Measurements from ENCODE around the gene GPN3. TPM values are rescaled to one million over a fixed set of nuclear protein-coding genes. Genes with fewer than 3 reads are reported as not detected.
"Not testable (repeated sequence)": the region's sequence is repeated elsewhere in the genome, so short reads cannot be mapped to it uniquely, and the experiment has no call there.

The GPN3 gene
- total RNA-seq, 1 experiment from 2014 or later, result 32.8 TPM

- Histone ChIP-seq H3K9ac (ENCODE audit: low read length) (no peak overlapping the region), H3K9me2 (replicated peaks; ENCODE audit: insufficient read depth, low read length) (no peaks in the 10 kb centered on the region), H3K4me2 (ENCODE audit: low read depth, low read length, poor library complexity, severe bottlenecking) (peak overlapping the region; percentile 70), H3K27me3 (ENCODE audit: low read length) (no peaks in the 10 kb centered on the region), H3K36me3 (ENCODE audit: insufficient read depth, low read length) (peaks cover 24% of the 10 kb centered on the region; the same call in 1 of the 2 replicates), H2AFZ (ENCODE audit: low read length) (no peak overlapping the region), H3K4me1 (ENCODE audit: low read length) (peaks cover 5% of the 10 kb centered on the region), H3K4me3 (ENCODE audit: low read length) (0 out of 2 replicates have a peak overlapping the region, but pooled peaks have one; percentile 62), H4K20me1 (ENCODE audit: insufficient read depth, low read depth, low read length) (no peaks in the 10 kb centered on the region), H3K27ac (ENCODE audit: low read length) (peak overlapping the region; percentile 60), H3K79me2 (ENCODE audit: low read length) (no peaks in the 10 kb centered on the region), H3K9me3 (ENCODE audit: low read length) (no peaks in the 10 kb centered on the region)
- no peak for DNase-seq
Measured at GRCh38 chr12:110431957-110432587, 36.0 kb downstream of the GPN3 start.

GRCh38 chr12:110429676-110430075, 38.4 kb downstream of the GPN3 start:
- not testable (repeated sequence) for H3K4me3 ChIP-seq (ENCODE audit: low read length); DNase-seq; H4K20me1 ChIP-seq (ENCODE audit: insufficient read depth, low read depth, low read length); H3K9ac ChIP-seq (ENCODE audit: low read length); H3K27ac ChIP-seq (ENCODE audit: low read length); H3K9me3 ChIP-seq (ENCODE audit: low read length); H3K36me3 ChIP-seq (ENCODE audit: insufficient read depth, low read length); H3K4me2 ChIP-seq (ENCODE audit: low read depth, low read length, poor library complexity, severe bottlenecking); H3K4me1 ChIP-seq (ENCODE audit: low read length); H3K79me2 ChIP-seq (ENCODE audit: low read length); H2AFZ ChIP-seq (ENCODE audit: low read length); H3K9me2 ChIP-seq (replicated peaks; ENCODE audit: insufficient read depth, low read length); H3K27me3 ChIP-seq (ENCODE audit: low read length)

- Histone ChIP-seq H3K27ac (ENCODE audit: low read length) (no peak overlapping the region), H3K4me2 (ENCODE audit: low read depth, low read length, poor library complexity, severe bottlenecking) (no peak overlapping the region), H2AFZ (ENCODE audit: low read length) (no peak overlapping the region), H3K4me3 (ENCODE audit: low read length) (no peak overlapping the region), H3K79me2 (ENCODE audit: low read length) (no peaks in the 10 kb centered on the region), H3K9ac (ENCODE audit: low read length) (no peak overlapping the region), H4K20me1 (ENCODE audit: insufficient read depth, low read depth, low read length) (no peaks in the 10 kb centered on the region), H3K27me3 (ENCODE audit: low read length) (no peaks in the 10 kb centered on the region), H3K9me3 (ENCODE audit: low read length) (no peaks in the 10 kb centered on the region), H3K4me1 (ENCODE audit: low read length) (no peaks in the 10 kb centered on the region; the same call in 1 of the 2 replicates), H3K9me2 (replicated peaks; ENCODE audit: insufficient read depth, low read length) (no peaks in the 10 kb centered on the region), H3K36me3 (ENCODE audit: insufficient read depth, low read length) (no peaks in the 10 kb centered on the region)
- DNase-seq, result no peak
Measured at GRCh38 chr12:110426406-110426805, 41.7 kb downstream of the GPN3 start.

DNA sequence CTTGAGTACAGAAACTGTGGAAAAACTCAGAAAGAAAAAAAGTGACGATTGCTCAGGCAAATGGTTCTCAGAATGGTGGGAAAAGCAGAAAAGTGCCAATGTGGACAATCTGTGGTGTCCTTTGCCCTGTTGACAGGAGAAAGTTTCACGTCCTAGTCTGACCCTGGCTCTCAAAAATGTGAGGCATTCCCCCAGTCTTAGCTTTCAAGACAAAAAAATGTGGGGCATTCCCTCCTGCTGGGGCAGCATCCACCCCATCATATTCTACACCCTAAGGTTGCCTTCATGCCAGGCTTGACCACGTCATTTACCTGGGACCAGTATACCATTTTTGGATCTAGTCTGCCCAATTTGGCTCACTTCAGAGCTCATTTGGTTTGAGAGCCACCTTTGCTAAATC, 43.8 kb downstream of the GPN3 start:
- Histone ChIP-seq H3K9me2 (replicated peaks; ENCODE audit: insufficient read depth, low read length) (no peaks in the 10 kb centered on the region), H3K27me3 (ENCODE audit: low read length) (no peaks in the 10 kb centered on the region), H3K36me3 (ENCODE audit: insufficient read depth, low read length) (no peaks in the 10 kb centered on the region), H2AFZ (ENCODE audit: low read length) (peak overlapping the region; percentile 13; the same call in 1 of the 2 replicates), H3K4me1 (ENCODE audit: low read length) (no peaks in the 10 kb centered on the region; the same call in 1 of the 2 replicates), H3K4me3 (ENCODE audit: low read length) (no peak overlapping the region), H3K9ac (ENCODE audit: low read length) (no peak overlapping the region), H4K20me1 (ENCODE audit: insufficient read depth, low read depth, low read length) (no peaks in the 10 kb centered on the region), H3K27ac (ENCODE audit: low read length) (no peak overlapping the region), H3K79me2 (ENCODE audit: low read length) (no peaks in the 10 kb centered on the region), H3K9me3 (ENCODE audit: low read length) (no peaks in the 10 kb centered on the region), H3K4me2 (ENCODE audit: low read depth, low read length, poor library complexity, severe bottlenecking) (no peak overlapping the region)
- DNase-seq, result no peak

DNA sequence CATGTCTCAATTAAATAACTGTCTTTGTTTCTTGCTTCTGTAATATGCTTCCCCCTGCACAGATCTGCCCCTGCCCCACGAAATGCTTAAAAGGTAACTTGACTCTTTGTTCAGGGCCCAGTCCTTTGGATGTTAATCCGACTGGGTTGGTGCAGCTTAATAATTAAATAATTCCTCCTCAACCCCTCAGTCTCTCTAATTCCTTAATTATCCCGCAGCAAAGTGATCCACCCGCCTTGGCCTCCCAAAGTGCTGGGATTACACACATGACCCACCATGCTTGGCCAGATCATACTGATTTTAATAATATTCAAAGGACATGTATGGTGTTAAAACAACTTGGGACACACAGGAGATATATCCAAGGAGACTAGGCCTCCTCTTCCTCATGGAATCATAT, 46.4 kb downstream of the GPN3 start:
- no peaks in the 10 kb centered on the region for H3K27me3 ChIP-seq (ENCODE audit: low read length)
- H3K4me2 ChIP-seq (ENCODE audit: low read depth, low read length, poor library complexity, severe bottlenecking), result no peak overlapping the region
- H4K20me1 ChIP-seq (ENCODE audit: insufficient read depth, low read depth, low read length), result no peaks in the 10 kb centered on the region
- H2AFZ ChIP-seq (ENCODE audit: low read length), result no peak overlapping the region
- no peak for DNase-seq
- no peak overlapping the region for H3K27ac ChIP-seq (ENCODE audit: low read length)
- no peaks in the 10 kb centered on the region for H3K79me2 ChIP-seq (ENCODE audit: low read length)
- H3K4me3 ChIP-seq (ENCODE audit: low read length), result no peak overlapping the region
- H3K36me3 ChIP-seq (ENCODE audit: insufficient read depth, low read length), result no peaks in the 10 kb centered on the region
- no peak overlapping the region for H3K9ac ChIP-seq (ENCODE audit: low read length)
- H3K9me2 ChIP-seq (replicated peaks; ENCODE audit: insufficient read depth, low read length), result no peaks in the 10 kb centered on the region
- no peaks in the 10 kb centered on the region for H3K9me3 ChIP-seq (ENCODE audit: low read length)
- H3K4me1 ChIP-seq (ENCODE audit: low read length), result peaks cover 7% of the 10 kb centered on the region

GRCh38 chr12:110421159-110421661, 46.8 kb downstream of the GPN3 start:
- Histone ChIP-seq H3K4me2 (ENCODE audit: low read depth, low read length, poor library complexity, severe bottlenecking) (no peak overlapping the region), H3K36me3 (ENCODE audit: insufficient read depth, low read length) (no peaks in the 10 kb centered on the region), H3K27me3 (ENCODE audit: low read length) (no peaks in the 10 kb centered on the region), H3K79me2 (ENCODE audit: low read length) (no peaks in the 10 kb centered on the region), H4K20me1 (ENCODE audit: insufficient read depth, low read depth, low read length) (no peaks in the 10 kb centered on the region), H3K27ac (ENCODE audit: low read length) (no peak overlapping the region), H3K4me1 (ENCODE audit: low read length) (peaks cover 7% of the 10 kb centered on the region), H3K4me3 (ENCODE audit: low read length) (no peak overlapping the region), H3K9me2 (replicated peaks; ENCODE audit: insufficient read depth, low read length) (no peaks in the 10 kb centered on the region), H3K9ac (ENCODE audit: low read length) (no peak overlapping the region), H3K9me3 (ENCODE audit: low read length) (no peaks in the 10 kb centered on the region), H2AFZ (ENCODE audit: low read length) (no peak overlapping the region)
- no peak for DNase-seq

DNA sequence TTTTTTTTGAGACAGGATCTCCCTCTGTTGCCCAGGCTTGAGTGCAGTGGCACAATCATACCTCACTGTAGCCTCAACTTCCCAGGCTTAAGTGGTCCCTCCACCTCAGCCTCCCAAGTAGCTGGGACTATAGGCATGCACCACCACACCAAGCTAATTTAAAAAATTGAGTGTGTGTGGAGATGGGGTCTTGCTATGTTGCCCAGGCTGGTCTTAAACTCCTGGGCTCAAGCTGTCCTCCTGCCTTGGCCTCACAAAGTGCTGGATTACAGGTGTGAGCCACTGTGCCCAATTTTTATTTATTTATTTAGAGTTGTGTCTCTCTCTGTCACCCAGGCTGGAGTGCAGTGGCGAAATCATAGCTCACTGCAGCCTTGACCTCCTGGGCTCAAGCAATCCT, 47.4 kb downstream of the GPN3 start:
- not testable (repeated sequence) for H4K20me1 ChIP-seq (ENCODE audit: insufficient read depth, low read depth, low read length); H3K4me2 ChIP-seq (ENCODE audit: low read depth, low read length, poor library complexity, severe bottlenecking); H3K9ac ChIP-seq (ENCODE audit: low read length); DNase-seq; H3K79me2 ChIP-seq (ENCODE audit: low read length); H3K4me1 ChIP-seq (ENCODE audit: low read length); H3K36me3 ChIP-seq (ENCODE audit: insufficient read depth, low read length); H3K27me3 ChIP-seq (ENCODE audit: low read length); H3K27ac ChIP-seq (ENCODE audit: low read length); H2AFZ ChIP-seq (ENCODE audit: low read length); H3K9me3 ChIP-seq (ENCODE audit: low read length); H3K9me2 ChIP-seq (replicated peaks; ENCODE audit: insufficient read depth, low read length); H3K4me3 ChIP-seq (ENCODE audit: low read length)

DNA sequence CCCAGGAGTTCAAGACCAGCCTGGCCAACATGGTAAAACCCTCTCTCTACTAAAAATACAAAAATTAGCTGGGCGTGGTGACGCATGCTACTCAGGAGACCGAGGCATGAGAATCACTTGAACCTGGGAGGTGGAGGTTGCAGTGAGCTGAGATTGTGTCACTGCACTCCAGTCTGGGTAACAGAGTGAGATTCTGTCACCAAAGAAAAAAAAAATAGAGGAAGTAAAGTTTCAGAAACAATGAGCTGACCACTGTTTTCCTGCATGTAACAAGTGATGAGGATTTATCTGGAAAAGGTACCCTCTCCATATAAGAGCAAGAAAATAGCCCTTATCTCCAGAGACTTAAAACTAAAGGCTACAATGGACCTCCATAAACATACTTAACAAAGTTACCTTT, 50.9 kb downstream of the GPN3 start:
- not testable (repeated sequence) for H3K27me3 ChIP-seq (ENCODE audit: low read length); H3K36me3 ChIP-seq (ENCODE audit: insufficient read depth, low read length); H3K9ac ChIP-seq (ENCODE audit: low read length); H3K4me1 ChIP-seq (ENCODE audit: low read length); H4K20me1 ChIP-seq (ENCODE audit: insufficient read depth, low read depth, low read length); H3K79me2 ChIP-seq (ENCODE audit: low read length); DNase-seq; H3K9me2 ChIP-seq (replicated peaks; ENCODE audit: insufficient read depth, low read length); H3K9me3 ChIP-seq (ENCODE audit: low read length); H3K27ac ChIP-seq (ENCODE audit: low read length); H3K4me3 ChIP-seq (ENCODE audit: low read length)
- H3K4me2 ChIP-seq (ENCODE audit: low read depth, low read length, poor library complexity, severe bottlenecking), result peak overlapping the region; percentile 22
- H2AFZ ChIP-seq (ENCODE audit: low read length), result 0 out of 2 replicates have a peak overlapping the region, but pooled peaks have one; percentile 10
